Esophagus squamous epithelium (tissue), 4 donors: ENCODE results near the gene GAL3ST2.

ENCODE experiments used
- CTCF ChIP-seq, 6 experiments: fragments of 450-650 bp in 4 of 6; fragments of 200-600 bp in 2 of 6; sonication (generic) in 2 of 6; IDR thresholded peaks; one replicate each; pipeline ENCODE4 v1.5.1; 2016 to 2019; ENCODE audit warnings: antibody characterized with exemption in 6 of 6, mild to moderate bottlenecking in 4 of 6, moderate library complexity in 4 of 6
- POLR2A ChIP-seq, 4 donors: fragments of 450-650 bp; IDR thresholded peaks; one replicate each; pipeline ENCODE4 v1.6.1; 2017; ENCODE audit warnings: antibody characterized with exemption in 4 of 4, mild to moderate bottlenecking in 4 of 4, moderate library complexity in 3 of 4

GRCh38 chr2:241736111-241736510 is 40.5 kb upstream of the GAL3ST2 start:
- TF ChIP-seq POLR2A (IDR thresholded peaks at IDR 0.05) (no peak), CTCF (IDR thresholded peaks at IDR 0.05) (no peak)
